Activated CD8-positive, alpha-beta memory T cell treated with anti-CD3 and anti-CD28 coated beads, Interleukin-2, amount 50 U/mL, for 1 hour (primary cell): ENCODE measurements around the gene OVAAL.

Experiments used
- DNase-seq: peaks from one replicate; pipeline ENCODE4 v3.0.0-alpha.2; 2020; ENCODE audit errors: extremely low read depth

The OVAAL gene

GRCh38 chr1:180571060-180571831 lies 12.5 kb downstream of the OVAAL start:
- DNase-seq, result no peak

GRCh38 chr1:180571832-180572636 lies 13.3 kb downstream of the OVAAL start:
- DNase-seq, result no peak

GRCh38 chr1:180572760-180573159 lies 14.0 kb downstream of the OVAAL start:
- DNase-seq, result no peak

- no peak for DNase-seq
These were observed 15.4 kb downstream of the OVAAL start for GRCh38 chr1:180574031-180574713.

DNA sequence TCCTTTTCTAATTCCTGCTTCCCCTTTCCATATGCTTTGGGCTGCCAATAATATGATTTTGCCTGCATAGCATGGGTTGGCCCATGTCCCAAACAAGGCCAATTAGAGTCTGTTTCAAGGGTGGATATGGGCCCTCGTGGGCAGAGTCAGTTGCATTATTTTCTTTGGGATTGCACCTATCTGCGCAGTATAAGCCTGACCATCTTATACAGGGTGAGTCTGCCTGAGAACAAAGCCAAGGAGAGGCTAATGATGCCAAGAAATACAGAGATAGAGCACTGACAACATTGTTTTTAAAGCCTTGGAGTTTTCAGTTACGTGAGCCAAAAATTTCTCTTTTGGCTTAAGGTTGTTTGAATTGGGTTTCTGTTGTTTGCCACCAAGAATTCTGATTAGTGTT lies 18.6 kb downstream of the OVAAL start:
- DNase-seq, result no peak

DNA sequence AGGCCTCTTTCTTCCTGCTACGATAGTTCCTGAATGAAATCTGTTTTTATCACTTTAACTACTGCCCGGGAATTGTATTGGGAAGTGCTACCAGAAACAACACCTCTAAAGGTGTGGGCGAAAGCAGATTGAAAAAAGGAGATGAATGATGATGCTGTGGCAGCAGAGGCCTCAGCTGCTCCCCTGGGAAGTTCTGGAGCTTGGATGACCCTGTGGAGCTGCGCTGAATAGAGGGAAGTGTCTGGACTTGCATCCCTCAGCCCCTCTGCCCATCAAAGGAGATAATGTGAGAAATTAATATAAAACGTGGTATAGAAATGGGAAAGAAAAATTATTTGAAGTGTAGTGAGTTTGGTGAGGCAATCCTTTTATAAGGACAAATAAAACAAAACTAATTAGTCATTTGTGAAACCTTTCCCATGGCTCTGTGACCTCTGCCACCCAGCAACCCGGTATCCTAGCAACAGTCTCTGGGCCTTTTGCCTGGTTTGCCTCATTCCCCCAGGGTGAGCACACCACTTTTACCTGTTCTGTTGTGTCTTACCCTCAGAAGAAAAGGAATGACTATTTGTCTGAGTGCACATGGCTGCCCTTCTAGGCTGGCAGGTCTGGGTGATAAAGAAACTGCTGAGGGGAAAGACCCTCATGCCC lies 21.3 kb downstream of the OVAAL start:
- DNase-seq, result no peak

DNA sequence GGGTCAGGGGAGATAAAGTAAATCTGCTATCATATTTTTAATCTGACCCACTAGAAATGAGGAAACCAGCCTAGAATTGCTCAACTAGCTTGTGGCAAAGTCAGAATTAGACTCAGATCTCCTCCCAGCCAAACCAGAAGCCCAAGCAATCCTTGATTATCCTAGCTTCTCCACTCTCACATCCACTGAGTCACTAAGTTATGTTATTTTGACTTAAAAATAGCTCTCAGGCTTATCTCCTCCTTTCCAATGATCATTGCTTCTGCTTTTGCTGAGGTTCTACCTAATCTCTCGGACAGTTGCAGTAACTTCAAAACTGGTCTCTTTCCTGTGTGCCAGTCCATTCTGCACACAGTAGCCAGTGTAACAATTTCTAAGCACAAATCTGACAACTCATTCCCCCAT lies 22.9 kb downstream of the OVAAL start:
- DNase-seq, result no peak

GRCh38 chr1:180584869-180585268 lies 26.1 kb downstream of the OVAAL start:
- DNase-seq, result no peak

DNA sequence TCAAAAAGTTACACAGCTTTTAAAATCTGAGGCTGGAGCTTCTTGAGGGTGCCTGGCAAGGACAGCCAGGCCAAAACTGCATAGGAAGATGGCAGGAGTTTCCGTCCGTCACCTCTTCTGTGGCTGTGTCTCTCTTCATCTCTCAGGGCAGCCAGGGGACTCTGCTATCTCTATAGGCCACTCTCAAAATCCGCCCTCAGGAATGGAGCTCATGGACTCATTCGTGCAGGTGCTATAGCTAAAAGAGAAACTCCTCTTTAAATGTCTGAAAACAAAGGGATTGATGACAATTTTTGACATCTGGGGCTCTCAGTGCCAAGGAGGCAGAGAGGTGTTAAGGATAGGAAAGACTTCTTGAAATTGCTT lies 27.2 kb downstream of the OVAAL start:
- no peak for DNase-seq

GRCh38 chr1:180586671-180587155 lies 27.9 kb downstream of the OVAAL start:
- DNase-seq, result no peak

GRCh38 chr1:180588121-180588520 lies 29.4 kb downstream of the OVAAL start:
- DNase-seq, result no peak

DNA sequence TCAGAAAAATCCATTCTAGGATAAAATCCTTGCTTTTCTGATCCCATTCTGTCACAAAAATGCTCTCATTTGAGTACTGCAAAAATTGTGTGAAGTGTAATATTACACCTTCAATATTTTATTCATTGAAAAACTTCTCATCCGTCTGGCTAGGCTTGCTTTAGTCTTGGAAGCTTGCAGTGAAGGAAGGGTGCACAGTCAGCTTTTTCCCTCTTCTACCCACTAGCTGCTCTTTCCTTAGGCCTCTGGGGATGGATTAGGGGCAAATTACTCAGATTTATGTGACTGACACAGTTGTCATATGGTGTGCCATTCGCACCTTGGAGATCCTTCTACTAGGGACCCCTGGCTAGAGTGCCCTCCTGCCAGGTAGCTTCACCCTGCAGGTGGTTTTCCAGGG lies 32.1 kb downstream of the OVAAL start:
- DNase-seq, result no peak

GRCh38 chr1:180593382-180593781 lies 34.6 kb downstream of the OVAAL start:
- DNase-seq, result no peak

DNA sequence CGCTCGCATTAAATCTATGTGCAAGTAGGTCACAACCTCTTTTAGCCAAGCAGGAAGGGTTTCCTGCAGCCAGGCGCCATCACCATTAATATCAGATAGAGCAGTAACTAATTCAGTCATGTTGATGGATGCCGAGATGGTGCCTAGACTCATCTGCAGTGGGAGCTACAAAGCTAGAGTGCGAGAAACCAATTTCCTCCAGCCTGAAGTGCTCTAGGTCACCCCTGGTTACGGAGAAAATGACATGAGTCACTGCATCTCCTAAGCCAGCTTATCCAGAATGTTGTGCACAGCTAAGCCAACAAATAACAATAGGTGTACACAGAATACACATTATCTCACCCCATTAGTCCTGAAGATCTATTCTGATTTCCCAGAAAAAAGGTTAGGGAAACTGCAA lies 36.0 kb downstream of the OVAAL start:
- no peak for DNase-seq

DNA sequence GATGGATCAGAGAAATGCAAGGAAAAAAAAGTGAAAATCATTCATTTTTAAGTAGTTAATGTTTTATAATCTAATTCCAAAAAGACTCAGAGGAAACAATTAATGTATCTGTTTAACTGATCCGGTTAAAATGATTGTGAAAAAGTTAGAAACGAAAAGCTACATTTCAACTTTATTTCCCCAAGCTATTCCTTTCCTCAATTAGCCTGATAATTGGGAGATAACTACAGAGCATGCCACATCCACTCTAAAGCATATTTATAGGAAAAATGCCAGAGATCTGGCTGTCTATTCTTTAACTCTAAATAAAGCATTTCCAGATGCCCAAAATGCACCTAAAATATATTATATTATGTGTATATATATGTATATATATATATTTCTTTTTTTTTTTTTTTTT lies 37.2 kb downstream of the OVAAL start:
- no peak for DNase-seq

- no peak for DNase-seq
These were observed 38.8 kb downstream of the OVAAL start for GRCh38 chr1:180597520-180597919.

DNA sequence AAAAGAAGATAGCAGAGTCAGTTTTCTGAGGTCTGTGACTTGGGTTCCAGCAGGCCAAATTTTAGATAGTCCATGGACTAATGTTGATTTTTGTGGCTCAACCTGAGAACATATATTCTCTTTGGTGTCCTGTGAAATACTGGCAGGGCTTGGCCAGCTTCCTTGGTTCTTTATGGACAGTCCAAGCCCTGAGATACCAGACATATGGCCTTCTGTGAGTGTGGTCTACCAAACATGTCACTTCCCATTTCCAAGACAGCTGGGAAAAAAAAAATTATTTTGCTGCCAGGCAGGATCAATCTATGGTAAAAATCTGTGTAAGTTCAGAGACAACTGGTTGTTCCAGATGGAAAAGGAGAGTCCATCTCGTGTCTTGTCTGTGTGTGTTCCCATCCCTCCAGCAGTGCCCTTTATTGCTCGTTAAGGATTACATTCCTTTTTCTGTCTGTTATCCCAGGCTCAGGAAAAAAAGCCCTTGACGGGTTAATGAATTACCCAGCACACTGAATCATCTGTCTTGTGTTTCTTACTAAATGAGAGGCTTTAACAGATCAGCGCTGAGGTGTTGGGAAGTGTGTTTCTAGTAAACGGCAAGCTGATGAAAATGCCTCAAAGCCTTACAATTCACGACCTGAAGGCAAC lies 39.7 kb downstream of the OVAAL start:
- DNase-seq, result no peak

DNA sequence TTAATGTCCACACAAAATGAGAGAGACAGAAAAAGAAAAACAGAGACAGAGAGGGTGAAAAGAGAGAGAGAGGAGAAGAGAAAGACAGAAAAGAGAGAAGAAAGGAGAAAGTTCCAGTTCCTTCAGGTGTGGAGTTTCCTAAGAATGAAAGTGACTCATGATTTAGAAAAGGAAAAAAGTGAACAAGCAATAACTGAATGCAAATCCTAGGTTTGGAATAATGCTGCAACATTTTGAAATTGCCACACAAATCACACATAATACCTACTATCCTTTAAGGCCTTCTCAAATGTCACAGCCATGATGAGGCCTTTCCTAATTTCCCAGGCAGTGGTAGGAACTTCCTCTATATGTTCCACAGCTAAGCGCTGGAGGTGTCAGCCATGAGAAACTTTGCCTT lies 41.6 kb downstream of the OVAAL start:
- no peak for DNase-seq

DNA sequence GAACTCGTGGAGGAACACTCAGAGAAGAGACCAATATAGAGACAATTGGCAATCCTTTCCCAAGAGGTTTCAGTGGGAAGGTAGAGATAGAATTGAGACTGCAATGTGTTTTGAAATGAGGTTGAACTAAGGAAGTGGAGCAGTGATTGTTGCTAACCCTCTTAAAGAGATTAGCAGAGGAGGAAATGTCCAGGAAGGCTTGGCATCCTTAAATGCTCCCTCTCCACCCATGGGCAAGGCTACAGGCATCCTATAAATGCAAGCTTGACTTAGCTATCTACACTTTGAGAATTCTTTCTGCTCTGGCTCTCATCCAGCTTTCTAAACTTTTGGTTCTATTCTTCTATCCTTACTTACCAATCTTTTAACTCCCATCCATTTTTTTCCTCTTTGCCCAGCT lies 42.7 kb downstream of the OVAAL start:
- DNase-seq, result no peak

DNA sequence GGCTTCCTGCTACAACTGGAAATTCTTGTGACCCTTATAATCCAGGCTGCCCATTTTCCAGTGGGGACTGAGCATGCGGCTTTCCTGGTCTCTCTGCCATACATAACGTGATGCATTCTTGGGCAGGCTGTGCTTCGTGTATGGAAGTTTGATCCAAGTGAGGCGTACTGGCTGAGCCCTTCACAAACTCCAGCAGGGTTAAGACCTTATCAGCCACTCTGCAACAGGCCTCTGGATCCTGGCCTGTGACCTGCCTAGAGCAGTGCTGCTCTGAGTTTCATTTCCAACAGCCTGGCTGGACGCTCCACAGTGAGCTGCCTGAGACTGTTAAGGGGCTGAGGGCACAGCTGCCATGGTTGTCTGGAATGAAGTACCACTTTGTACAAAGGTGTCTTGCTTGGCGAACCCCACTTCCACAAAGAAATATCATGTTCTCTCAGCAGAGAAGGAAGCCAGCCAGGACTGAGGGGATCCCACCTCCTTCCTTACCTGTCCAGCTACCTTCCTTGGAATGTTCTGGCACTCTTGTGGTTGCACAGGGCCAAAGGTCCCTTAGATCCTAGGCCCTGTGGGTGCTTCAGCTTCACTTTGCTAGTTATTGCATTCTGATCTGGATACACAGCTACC lies 44.6 kb downstream of the OVAAL start:
- no peak for DNase-seq

GRCh38 chr1:180603850-180604226 lies 45.1 kb downstream of the OVAAL start:
- no peak for DNase-seq
